ENCODE measurements around the gene ACSM6. TPM values are rescaled to one million over a fixed set of nuclear protein-coding genes. Genes with fewer than 3 reads are reported as not detected.

The ACSM6 gene
- total RNA-seq, 2 experiments from 2014 or later: not detected

DNA sequence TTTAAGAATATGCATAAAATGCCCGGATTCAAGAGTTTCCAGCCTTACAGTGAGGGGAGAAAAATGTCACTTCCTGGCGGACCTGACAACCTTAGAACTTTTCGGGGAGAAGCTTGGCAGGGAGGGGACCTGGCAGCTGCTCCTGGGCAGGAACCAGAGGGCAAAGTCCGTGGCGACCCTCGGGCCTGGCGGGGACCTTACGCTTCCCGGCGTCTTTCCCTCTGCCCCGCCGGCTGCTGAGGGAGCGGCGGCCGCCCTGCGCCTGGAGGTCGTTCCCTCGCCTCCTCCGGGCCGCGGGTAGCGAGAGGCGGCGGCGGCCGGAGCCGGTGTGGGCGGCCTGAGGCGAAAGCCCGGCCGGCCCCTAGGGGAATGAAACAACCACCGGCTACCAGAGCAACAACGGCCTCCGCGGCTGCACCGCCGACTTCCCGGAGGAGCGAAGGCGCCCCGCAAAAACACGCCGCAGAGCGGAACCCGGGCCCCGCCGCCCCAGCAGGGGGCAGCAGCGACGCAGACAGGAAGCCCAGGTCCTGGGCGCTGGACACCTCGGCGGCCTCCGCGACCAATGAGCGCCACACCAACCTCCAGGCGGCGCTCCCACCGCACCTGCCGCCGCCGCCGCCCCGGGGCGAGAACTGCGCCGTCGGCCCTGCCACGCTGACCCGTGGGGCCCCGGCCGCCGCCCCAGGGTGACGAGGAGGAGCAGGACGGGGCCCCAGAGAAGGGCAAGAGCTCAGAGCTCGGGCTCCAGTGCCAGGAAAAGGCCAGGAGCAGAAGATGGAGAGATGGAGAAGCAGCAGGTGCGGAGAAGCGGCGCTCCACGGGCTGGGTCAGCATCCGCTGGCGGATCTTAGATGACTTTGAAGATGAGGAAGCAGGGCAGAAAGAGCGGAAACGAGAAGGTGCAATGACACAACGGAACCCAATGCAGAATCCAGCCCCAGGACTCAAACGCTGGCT lies 10.5 kb upstream of the ACSM6 start:
- Histone ChIP-seq H3K4me3 (ENCODE audit: low read depth, low read length, poor library complexity, severe bottlenecking) (peak overlapping the region; percentile 70), H3K79me2 (ENCODE audit: insufficient read depth, low read depth, low read length) (no peaks in the 10 kb centered on the region), H4K20me1 (ENCODE audit: insufficient read depth, low read length) (no peaks in the 10 kb centered on the region), H3K36me3 (ENCODE audit: insufficient read depth, low read length) (no peaks in the 10 kb centered on the region), H3K9me2 (ENCODE audit: insufficient read depth, low read length) (no peaks in the 10 kb centered on the region), H3K27ac (ENCODE audit: low read depth, low read length, poor library complexity, severe bottlenecking) (no peak overlapping the region), H3K9me3 (ENCODE audit: low read length) (no peaks in the 10 kb centered on the region), H3K4me2 (ENCODE audit: low read length) (peak overlapping the region; percentile 64), H2AFZ (ENCODE audit: low read length) (peak overlapping the region; percentile 90), H3K4me1 (ENCODE audit: insufficient read depth, low read length, poor library complexity, severe bottlenecking) (peaks cover 4% of the 10 kb centered on the region)
- no TSS peak for BruUV-seq (replicated peaks)
- DNase-seq (ENCODE audit: low spot score): peak; percentile 87
- TF ChIP-seq, protein P1, sequence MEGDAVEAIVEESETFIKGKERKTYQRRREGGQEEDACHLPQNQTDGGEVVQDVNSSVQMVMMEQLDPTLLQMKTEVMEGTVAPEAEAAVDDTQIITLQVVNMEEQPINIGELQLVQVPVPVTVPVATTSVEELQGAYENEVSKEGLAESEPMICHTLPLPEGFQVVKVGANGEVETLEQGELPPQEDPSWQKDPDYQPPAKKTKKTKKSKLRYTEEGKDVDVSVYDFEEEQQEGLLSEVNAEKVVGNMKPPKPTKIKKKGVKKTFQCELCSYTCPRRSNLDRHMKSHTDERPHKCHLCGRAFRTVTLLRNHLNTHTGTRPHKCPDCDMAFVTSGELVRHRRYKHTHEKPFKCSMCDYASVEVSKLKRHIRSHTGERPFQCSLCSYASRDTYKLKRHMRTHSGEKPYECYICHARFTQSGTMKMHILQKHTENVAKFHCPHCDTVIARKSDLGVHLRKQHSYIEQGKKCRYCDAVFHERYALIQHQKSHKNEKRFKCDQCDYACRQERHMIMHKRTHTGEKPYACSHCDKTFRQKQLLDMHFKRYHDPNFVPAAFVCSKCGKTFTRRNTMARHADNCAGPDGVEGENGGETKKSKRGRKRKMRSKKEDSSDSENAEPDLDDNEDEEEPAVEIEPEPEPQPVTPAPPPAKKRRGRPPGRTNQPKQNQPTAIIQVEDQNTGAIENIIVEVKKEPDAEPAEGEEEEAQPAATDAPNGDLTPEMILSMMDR (conservative IDR thresholded peaks at IDR 0.05; ENCODE audit: low read length): peak; percentile 90
- TF ChIP-seq EZH2phosphoT487 (IDR thresholded peaks at IDR 0.05; ENCODE audit: borderline replicate concordance, low read depth, low read length): no peak
- intact Hi-C loops (cut with micrococcal nuclease; ENCODE audit: unreplicated experiment): loop anchor here (1.0 to 5.0 kb wide), 5 partner anchors 51 to 377 kb away; partner anchors contain the start of gene SORBS1
- CTCF ChIA-PET (ENCODE audit: unreplicated experiment): interaction anchor here (0.5 to 2.6 kb wide), 5 partner anchors 54 to 112 kb away, joined by 3 to 11 read pairs (median 7); no protein-coding TSS in a partner anchor
- POLR2A ChIA-PET: interaction anchor here (0.7 to 1.0 kb wide), 2 partner anchors 60 to 190 kb away, joined by 3 to 4 read pairs; no protein-coding TSS in a partner anchor

DNA sequence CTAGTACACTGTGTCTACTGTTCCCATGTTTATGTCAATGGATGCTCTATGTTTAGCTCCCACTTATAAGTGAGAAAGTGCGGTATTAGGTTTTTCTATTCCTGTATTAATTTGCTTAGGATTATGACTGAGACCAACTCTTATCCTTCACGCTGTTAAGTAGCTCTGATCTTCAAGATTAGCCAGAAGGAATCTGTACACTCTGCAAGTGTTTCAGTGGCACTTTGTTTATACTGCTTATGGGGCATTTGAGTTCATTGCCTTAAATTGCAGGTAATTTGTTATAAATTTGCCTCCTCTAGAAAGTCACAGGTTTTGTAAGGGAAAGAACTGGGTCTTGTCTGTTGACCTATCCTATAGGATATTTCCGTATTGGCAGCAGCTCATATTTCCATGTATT lies 6.4 kb upstream of the ACSM6 start:
- H3K4me3 ChIP-seq (ENCODE audit: low read depth, low read length, poor library complexity, severe bottlenecking): no peak overlapping the region
- no TSS peak for BruUV-seq (replicated peaks)
- H3K4me2 ChIP-seq (ENCODE audit: low read length): no peak overlapping the region
- ChIA-PET POLR2A (interaction anchor here (0.7 kb wide), 1 partner anchor 62 kb away, joined by 3 read pairs; no protein-coding TSS in a partner anchor), CTCF (ENCODE audit: unreplicated experiment) (no interaction called here)
- H2AFZ ChIP-seq (ENCODE audit: low read length): no peak overlapping the region
- no peaks in the 10 kb centered on the region for H3K79me2 ChIP-seq (ENCODE audit: insufficient read depth, low read depth, low read length)
- no peak for TF ChIP-seq EZH2phosphoT487 (IDR thresholded peaks at IDR 0.05; ENCODE audit: borderline replicate concordance, low read depth, low read length)
- TF ChIP-seq, protein P1 (conservative IDR thresholded peaks at IDR 0.05; ENCODE audit: low read length): no peak
- H3K4me1 ChIP-seq (ENCODE audit: insufficient read depth, low read length, poor library complexity, severe bottlenecking): peaks cover 4% of the 10 kb centered on the region
- H4K20me1 ChIP-seq (ENCODE audit: insufficient read depth, low read length): no peaks in the 10 kb centered on the region
- H3K27ac ChIP-seq (ENCODE audit: low read depth, low read length, poor library complexity, severe bottlenecking): no peak overlapping the region
- DNase-seq (ENCODE audit: low spot score): no peak
- intact Hi-C loops (cut with micrococcal nuclease; ENCODE audit: unreplicated experiment): no loop called here
- no peaks in the 10 kb centered on the region for H3K9me2 ChIP-seq (ENCODE audit: insufficient read depth, low read length)
- H3K9me3 ChIP-seq (ENCODE audit: low read length): no peaks in the 10 kb centered on the region
- H3K36me3 ChIP-seq (ENCODE audit: insufficient read depth, low read length): no peaks in the 10 kb centered on the region

Data from OCI-LY7 (cell line).